ENCODE results near the gene GOSR2.

GRCh38 chr17:46986366-46986765, 63.4 kb downstream of the GOSR2 start:
- TF ChIP-seq CTCF (conservative IDR thresholded peaks at IDR 0.05) = no peak
- TF ChIP-seq EZH2 (IDR thresholded peaks at IDR 0.05; ENCODE audit: low read depth) = no peak
